GM15510 (cell line): ENCODE measurements around the gene GABRR3.

Experiments
- POLR2A ChIP-seq: IDR thresholded peaks from 3 replicates; pipeline ENCODE4 v1.6.1; 2011; ENCODE audit warnings: borderline replicate concordance; ENCODE audit not compliant: insufficient read length; ENCODE audit errors: extremely low read depth

GABRR3 gene

GRCh38 chr3:97958796-97959195 lies 76.3 kb downstream of the GABRR3 start:
- TF ChIP-seq POLR2A, result no peak

DNA sequence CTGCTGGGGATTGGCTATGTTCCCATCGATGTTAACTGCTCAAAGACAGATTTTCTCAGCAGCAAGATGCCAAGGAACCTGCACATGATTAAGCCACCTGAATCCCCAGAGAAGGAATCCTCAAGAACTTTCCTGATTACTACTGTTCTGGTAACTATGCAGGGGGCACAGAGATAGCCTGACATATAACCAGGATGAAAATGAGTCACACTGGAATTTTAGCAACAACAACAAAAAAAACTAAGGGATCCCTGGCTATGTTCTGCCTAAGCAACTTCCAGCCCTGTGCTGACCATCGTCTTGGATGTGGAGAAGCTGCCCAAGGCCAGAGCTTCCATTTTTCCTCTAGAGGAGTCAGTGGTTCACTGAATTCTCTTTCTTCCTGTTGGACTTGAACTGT lies 76.7 kb downstream of the GABRR3 start:
- TF ChIP-seq POLR2A, result no peak

- no peak for TF ChIP-seq POLR2A
These were observed 77.4 kb downstream of the GABRR3 start for GRCh38 chr3:97957617-97958311.

DNA sequence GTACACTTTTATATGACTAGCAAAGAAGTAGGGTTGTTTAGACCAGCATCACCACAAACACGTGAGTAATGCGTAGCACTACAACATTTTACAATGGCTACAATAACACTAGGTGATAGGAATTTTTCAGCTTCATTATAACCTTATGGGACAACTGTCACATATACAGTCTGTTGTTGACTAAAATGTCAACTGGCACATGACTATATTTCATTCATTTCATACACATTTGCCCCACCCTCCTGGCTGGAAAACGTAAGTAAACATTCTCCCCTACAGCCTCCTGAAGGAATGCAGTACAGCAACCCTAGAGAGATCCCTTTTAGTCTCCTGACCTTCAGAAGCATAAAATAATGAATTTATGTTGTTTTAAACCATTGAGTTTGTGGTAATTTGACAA lies 79.1 kb downstream of the GABRR3 start:
- TF ChIP-seq POLR2A, result no peak

- no peak for TF ChIP-seq POLR2A
These were observed 80.8 kb downstream of the GABRR3 start for GRCh38 chr3:97954228-97954827.

DNA sequence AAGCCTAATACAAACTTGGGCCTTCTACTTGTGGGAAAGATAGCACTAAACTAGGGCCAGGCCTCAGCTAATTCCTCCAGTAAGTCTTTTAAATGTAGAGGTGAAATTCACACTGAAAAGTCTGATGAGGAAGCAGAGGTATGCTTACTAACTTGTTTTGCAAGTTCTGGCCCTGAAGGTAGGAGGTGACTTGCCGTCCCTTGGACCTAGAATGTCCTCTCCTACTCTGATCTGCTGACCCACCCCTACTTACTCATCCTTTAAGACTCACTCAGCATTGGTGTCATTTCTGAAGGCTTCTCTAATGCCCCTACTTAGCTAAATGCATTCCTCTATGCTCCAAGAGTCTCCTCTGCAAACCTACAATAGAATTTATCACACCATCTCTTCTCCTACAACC lies 82.2 kb downstream of the GABRR3 start:
- TF ChIP-seq POLR2A, result no peak

DNA sequence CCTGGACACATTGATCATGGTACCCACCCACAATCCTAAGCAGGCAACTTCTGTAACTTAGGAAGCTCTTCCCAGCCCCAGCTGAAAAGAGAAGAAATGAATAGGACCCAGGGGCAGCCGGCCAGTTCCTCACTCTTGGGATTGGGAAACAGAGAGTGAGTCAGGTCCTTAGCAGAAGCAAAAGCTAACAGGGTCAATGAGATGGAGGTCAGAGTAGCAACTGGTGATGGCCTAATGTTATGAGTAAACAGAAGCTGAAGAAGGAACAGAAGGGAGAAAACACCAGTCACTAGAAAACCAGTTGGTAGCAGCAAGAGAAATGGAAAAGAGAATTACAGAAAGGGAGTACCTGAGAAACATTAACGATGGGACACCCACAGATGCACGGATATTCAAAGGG lies 82.8 kb downstream of the GABRR3 start:
- no peak for TF ChIP-seq POLR2A

DNA sequence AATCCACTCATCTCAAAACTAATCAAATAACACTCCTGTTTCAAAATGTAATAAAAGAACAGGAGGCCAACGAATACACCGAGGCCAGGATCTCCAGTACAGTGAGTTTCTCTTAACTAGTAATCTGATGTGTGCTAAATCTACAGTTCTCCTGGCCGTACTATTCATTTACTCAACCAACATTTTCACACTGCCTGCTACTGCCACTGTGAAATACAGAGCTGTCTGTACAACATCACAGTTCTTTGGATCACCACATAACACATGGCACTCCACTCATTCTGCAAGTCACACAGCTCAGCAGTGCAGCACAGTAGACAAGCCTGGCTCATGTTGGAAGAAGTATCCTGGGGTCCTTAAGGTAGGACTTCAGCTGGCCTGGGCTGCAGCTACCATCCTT lies 84.8 kb downstream of the GABRR3 start:
- no peak for TF ChIP-seq POLR2A

GRCh38 chr3:97949743-97950142 lies 85.4 kb downstream of the GABRR3 start:
- no peak for TF ChIP-seq POLR2A

GRCh38 chr3:97949110-97949485 lies 86.0 kb downstream of the GABRR3 start:
- no peak for TF ChIP-seq POLR2A

GRCh38 chr3:97948351-97949109 lies 86.6 kb downstream of the GABRR3 start:
- no peak for TF ChIP-seq POLR2A

- no peak for TF ChIP-seq POLR2A
These were observed 92.1 kb downstream of the GABRR3 start for GRCh38 chr3:97942801-97943546.

DNA sequence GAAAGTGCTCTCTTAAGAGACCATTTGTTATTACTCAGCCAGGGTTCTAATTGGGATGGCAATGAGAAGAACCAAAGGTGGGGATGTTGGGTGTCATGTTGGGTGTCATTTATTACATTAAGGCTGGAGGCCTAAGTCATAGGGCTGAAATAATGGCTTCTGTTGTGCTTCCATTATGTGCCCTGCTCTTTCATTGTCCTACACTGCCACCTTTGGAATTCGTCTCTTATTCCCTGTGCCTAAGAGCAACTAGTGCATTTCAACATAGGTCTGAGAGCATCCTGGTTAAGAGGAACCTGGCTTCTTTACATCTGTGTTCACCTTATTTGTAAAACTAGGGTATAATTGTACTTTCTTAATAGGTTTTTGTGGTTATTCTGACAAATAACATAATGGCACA lies 95.1 kb downstream of the GABRR3 start:
- no peak for TF ChIP-seq POLR2A

- TF ChIP-seq POLR2A, result no peak
These were observed 95.7 kb downstream of the GABRR3 start for GRCh38 chr3:97939401-97939800.

- no peak for TF ChIP-seq POLR2A
These were observed 96.7 kb downstream of the GABRR3 start for GRCh38 chr3:97938444-97938843.
